Measurements from ENCODE around the gene KRT15. TPM values are rescaled to one million over a fixed set of nuclear protein-coding genes. Genes with fewer than 3 reads are reported as not detected.
A peak's percentile ranks its signal among the peaks of the same experiment; 100 is the strongest.

The KRT15 gene
- total and polyA plus RNA-seq, 3 experiments from 2014 or later: not detected

DNA sequence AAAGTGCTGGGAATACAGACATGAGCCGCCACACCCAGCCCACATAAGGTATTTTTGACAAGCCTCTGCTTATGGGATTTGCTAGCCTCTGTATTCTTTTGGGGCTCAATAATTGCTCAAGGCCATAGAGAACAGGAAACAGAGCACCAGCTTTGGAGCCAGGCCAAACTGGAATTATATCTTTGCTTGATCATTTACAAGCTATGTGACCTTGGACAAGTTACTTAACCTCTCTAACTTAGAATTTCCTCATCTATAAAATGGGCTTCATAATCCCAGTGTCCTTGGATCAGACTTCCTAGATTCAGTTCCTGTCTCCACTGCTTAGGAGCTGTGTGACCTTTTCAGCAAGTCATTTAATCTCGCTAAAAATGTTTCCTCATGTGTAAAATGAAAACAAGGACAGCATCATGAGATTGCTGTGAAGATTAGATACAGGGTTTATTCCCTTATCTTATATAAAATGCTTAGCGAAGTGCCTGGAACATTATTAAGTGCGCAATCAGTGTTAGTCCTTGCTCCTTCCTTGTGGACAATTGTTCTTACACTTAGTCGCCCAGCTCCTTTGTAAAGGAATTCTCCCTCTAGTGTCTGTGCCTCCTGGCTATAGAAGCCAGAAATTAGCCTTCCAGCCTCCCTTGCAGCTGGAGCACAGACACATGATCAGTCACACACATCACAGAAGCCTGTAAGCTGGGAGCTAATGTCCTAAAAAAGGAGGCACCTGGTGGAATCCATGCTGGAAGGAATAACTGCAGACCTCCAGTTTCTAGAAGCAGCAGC, 36.6 kb upstream of the KRT15 start:
- ChIA-PET CTCF (no interaction called here), POLR2A (no interaction called here)
- DNase-seq: no peak
- H3K9me3 ChIP-seq (ENCODE audit: low read length): no peaks in the 10 kb centered on the region
- Mint-ChIP-seq H3K9me3 (no peaks in the 10 kb centered on the region), H3K27me3 (peaks cover 17 to 67% of the 10 kb centered on the region in 2 donors), H3K27ac (no peak overlapping the region), H3K36me3 (no peaks in the 10 kb centered on the region), H3K4me3 (no peak overlapping the region), H3K4me1 (no peaks in the 10 kb centered on the region)
- peaks cover 4% of the 10 kb centered on the region for H3K27me3 ChIP-seq (ENCODE audit: insufficient read depth, low read length, poor library complexity, severe bottlenecking)
- H3K27ac ChIP-seq (ENCODE audit: low read depth, low read length): no peak overlapping the region
- no peaks in the 10 kb centered on the region for H3K4me1 ChIP-seq (ENCODE audit: insufficient read depth, low read length)
- H3K36me3 ChIP-seq (ENCODE audit: insufficient read depth, low read length): no peaks in the 10 kb centered on the region
- H3K4me3 ChIP-seq (ENCODE audit: low read length): no peak overlapping the region

DNA sequence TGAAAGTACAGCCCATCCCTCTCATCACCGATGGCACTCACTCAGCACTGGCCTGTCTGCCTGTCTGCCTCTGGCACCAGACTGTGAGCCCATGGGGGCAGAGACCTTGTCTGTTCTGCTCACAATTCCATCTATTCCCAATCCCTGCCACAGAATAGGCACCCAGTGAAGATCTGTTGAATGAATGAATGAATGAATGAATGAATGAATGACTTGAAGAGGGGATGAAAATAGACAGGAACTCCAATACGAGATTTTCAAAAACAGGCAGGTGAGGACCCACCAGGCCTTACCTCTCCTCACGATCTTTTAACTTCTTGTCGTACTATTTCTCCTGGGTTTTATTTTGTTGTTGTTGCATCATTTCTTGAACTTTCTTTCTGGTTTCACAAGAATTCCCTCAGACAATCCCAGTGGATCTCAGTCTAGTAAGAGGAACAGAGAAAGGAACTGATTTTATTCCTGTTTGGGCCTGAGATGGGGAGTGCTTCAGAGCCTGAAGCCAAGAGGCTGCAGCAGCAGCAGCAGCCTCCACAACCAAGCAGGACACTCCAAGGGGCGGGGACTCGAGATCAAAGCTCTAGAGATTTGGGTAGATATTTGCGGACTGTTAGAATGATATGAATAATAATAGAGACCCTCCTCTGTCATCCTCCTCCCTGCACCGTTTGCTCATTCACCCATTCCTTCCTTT, 35.4 kb upstream of the KRT15 start:
- POLR2A ChIA-PET: no interaction called here
- H3K9me3 Mint-ChIP-seq: no peaks in the 10 kb centered on the region
- no peak overlapping the region for H3K4me3 Mint-ChIP-seq

DNA sequence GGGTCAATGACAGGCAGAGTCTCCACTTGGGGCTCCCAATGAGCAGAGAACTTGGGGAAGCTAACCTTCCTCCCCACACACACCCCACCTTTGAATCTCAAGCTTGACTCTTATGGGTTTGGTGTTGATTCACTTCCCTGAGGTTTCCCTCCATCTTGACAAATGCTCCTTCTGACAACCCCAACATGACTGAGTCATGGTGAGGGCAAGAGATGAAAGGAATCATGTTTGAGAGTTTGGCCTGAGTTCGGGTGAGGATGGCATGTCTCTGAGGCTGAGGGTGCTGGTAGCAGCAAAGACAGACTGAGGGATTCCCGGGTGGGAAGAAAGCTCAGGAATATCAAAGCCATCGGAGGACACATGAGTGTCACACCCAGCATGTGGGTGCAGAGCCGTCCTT, 34.5 kb upstream of the KRT15 start:
- H3K36me3 ChIP-seq (ENCODE audit: insufficient read depth, low read length): no peaks in the 10 kb centered on the region
- H3K9me3 ChIP-seq (ENCODE audit: low read length): no peaks in the 10 kb centered on the region
- H3K36me3 Mint-ChIP-seq: no peaks in the 10 kb centered on the region
- DNase-seq: no peak
- POLR2A ChIA-PET: no interaction called here
- peaks cover 10 to 47% of the 10 kb centered on the region in 2 donors for H3K27me3 Mint-ChIP-seq
- H3K4me1 ChIP-seq (ENCODE audit: insufficient read depth, low read length): peaks cover 11% of the 10 kb centered on the region
- H3K9me3 Mint-ChIP-seq: no peaks in the 10 kb centered on the region
- no peak overlapping the region for H3K4me3 ChIP-seq (ENCODE audit: low read length)
- CTCF ChIA-PET: interaction anchor here (1.4 kb wide), 1 partner anchor 11 kb away, joined by 3 read pairs; no protein-coding TSS in a partner anchor
- H3K27ac Mint-ChIP-seq: no peak overlapping the region
- peaks cover 8 to 13% (median 10%) of the 10 kb centered on the region in 3 donors for H3K4me1 Mint-ChIP-seq
- H3K4me3 Mint-ChIP-seq: no peak overlapping the region
- no peak overlapping the region for H3K27ac ChIP-seq (ENCODE audit: low read depth, low read length)
- H3K27me3 ChIP-seq (ENCODE audit: insufficient read depth, low read length, poor library complexity, severe bottlenecking): peaks cover 4% of the 10 kb centered on the region

More for the DNA sequence above, 35.4 kb upstream of the KRT15 start:
- H3K36me3 ChIP-seq (ENCODE audit: insufficient read depth, low read length): no peaks in the 10 kb centered on the region
- H3K4me1 ChIP-seq (ENCODE audit: insufficient read depth, low read length): peaks cover 2% of the 10 kb centered on the region
- Mint-ChIP-seq H3K27me3 (peaks cover 14 to 56% of the 10 kb centered on the region in 2 donors), H3K4me1 (peaks cover 4% of the 10 kb centered on the region in 3 donors), H3K36me3 (no peaks in the 10 kb centered on the region), H3K27ac (no peak overlapping the region)
- no peak overlapping the region for H3K27ac ChIP-seq (ENCODE audit: low read depth, low read length)
- CTCF ChIA-PET: no interaction called here
- no peaks in the 10 kb centered on the region for H3K9me3 ChIP-seq (ENCODE audit: low read length)
- DNase-seq: no peak
- H3K27me3 ChIP-seq (ENCODE audit: insufficient read depth, low read length, poor library complexity, severe bottlenecking): peaks cover 4% of the 10 kb centered on the region
- H3K4me3 ChIP-seq (ENCODE audit: low read length): no peak overlapping the region

DNA sequence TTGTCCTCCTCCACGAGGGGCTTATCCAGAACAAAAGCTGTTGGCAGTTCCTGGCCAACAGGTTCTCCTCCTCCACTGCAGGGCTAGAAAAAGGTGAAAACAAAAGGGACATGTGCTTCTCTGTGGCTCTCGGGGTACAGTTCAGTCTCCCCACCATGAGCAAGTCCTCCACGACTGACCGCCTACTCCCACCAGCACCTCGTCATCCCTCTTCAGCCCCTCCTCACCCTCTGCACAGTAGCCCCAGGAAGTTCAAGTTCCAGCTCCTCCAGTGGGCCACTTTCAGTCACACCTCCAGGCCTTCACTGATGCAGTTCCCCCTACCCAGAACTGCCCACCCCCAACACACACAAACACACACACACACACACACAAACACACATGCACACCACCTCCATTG, 33.8 kb upstream of the KRT15 start:
- DNase-seq: no peak
- H3K4me3 ChIP-seq (ENCODE audit: low read length): no peak overlapping the region
- no peak overlapping the region for H3K27ac ChIP-seq (ENCODE audit: low read depth, low read length)
- Mint-ChIP-seq H3K4me1 (peaks cover 11 to 16% (median 15%) of the 10 kb centered on the region in 3 donors), H3K36me3 (no peaks in the 10 kb centered on the region), H3K4me3 (no peak overlapping the region), H3K27me3 (peaks cover 11 to 40% of the 10 kb centered on the region in 2 donors), H3K9me3 (no peaks in the 10 kb centered on the region), H3K27ac (no peak overlapping the region)
- no peaks in the 10 kb centered on the region for H3K36me3 ChIP-seq (ENCODE audit: insufficient read depth, low read length)
- no peaks in the 10 kb centered on the region for H3K9me3 ChIP-seq (ENCODE audit: low read length)
- ChIA-PET CTCF (interaction anchor here (1.0 to 4.9 kb wide), 3 partner anchors 10 to 111 kb away, joined by 3 to 54 read pairs (median 4); no protein-coding TSS in a partner anchor), POLR2A (no interaction called here)
- peaks cover 4% of the 10 kb centered on the region for H3K27me3 ChIP-seq (ENCODE audit: insufficient read depth, low read length, poor library complexity, severe bottlenecking)
- peaks cover 13% of the 10 kb centered on the region for H3K4me1 ChIP-seq (ENCODE audit: insufficient read depth, low read length)

DNA sequence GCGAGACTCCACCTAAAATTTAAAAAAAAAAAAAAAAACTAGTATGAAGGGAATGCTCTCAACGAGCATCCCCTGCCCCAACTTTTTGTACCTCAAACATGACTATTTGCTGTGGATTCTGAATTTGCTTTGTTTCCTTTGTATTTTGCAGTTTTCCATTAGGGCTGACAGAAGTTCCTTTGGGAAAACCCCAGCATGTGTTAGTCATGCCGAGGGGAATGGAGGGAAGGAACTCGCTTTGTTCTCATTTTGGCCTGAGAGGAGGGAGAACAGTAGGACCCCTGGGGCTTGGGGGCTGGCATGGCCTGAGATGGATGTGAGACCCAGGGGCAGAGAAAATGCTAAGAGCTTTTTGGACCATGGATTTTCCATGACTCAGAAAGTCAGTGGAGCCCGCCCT, 32.7 kb upstream of the KRT15 start:
- H3K27ac ChIP-seq (ENCODE audit: low read depth, low read length): no peak overlapping the region
- H3K27me3 ChIP-seq (ENCODE audit: insufficient read depth, low read length, poor library complexity, severe bottlenecking): peaks cover 4% of the 10 kb centered on the region
- no peak overlapping the region for H3K27ac Mint-ChIP-seq
- no peaks in the 10 kb centered on the region for H3K36me3 Mint-ChIP-seq
- H3K4me1 Mint-ChIP-seq: peaks cover 11 to 16% (median 15%) of the 10 kb centered on the region in 3 donors
- peaks cover 0 to 4% (median 0%) of the 10 kb centered on the region in 5 donors for H3K9me3 Mint-ChIP-seq
- H3K4me3 Mint-ChIP-seq: no peak overlapping the region
- peaks cover 13% of the 10 kb centered on the region for H3K4me1 ChIP-seq (ENCODE audit: insufficient read depth, low read length)
- CTCF ChIA-PET: interaction anchor here (4.0 to 4.9 kb wide), 2 partner anchors 97 to 111 kb away, joined by 50 to 54 read pairs; no protein-coding TSS in a partner anchor
- H3K9me3 ChIP-seq (ENCODE audit: low read length): no peaks in the 10 kb centered on the region
- H3K27me3 Mint-ChIP-seq: peaks cover 14 to 34% of the 10 kb centered on the region in 2 donors
- no peaks in the 10 kb centered on the region for H3K36me3 ChIP-seq (ENCODE audit: insufficient read depth, low read length)
- H3K4me3 ChIP-seq (ENCODE audit: low read length): no peak overlapping the region
- POLR2A ChIA-PET: no interaction called here
- no peak for DNase-seq

DNA sequence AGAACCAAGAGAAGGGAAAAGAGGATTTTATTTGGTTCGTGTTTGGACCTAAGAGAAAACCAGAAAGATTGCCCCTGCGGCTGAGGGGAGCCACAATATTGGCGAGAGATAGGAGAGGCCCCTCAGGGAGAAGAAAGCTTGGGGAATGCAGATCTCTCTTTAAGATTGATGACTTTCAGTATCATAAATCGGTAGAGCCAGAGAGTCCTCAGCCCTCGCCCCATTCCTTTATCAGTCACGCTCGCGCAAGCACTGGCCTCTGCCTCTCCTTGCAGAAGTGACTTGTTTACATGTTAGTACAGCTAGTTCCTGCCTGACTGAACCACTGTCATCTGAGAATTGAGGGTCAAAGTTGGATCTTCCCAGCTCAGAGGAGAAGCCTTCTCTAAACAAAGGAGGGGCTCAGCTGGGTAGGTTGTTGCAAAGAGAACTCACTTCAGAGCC, 30.9 kb upstream of the KRT15 start:
- CTCF ChIA-PET: interaction anchor here (0.8 to 4.9 kb wide), 33 partner anchors 8 to 734 kb away, joined by 3 to 54 read pairs (median 5); partner anchors contain the start of genes KRT15, KRT19 and KRT9
- POLR2A ChIA-PET: interaction anchor here (1.2 kb wide), 1 partner anchor 100 kb away, joined by 5 read pairs; no protein-coding TSS in a partner anchor
- no peaks in the 10 kb centered on the region for H3K36me3 Mint-ChIP-seq

DNA sequence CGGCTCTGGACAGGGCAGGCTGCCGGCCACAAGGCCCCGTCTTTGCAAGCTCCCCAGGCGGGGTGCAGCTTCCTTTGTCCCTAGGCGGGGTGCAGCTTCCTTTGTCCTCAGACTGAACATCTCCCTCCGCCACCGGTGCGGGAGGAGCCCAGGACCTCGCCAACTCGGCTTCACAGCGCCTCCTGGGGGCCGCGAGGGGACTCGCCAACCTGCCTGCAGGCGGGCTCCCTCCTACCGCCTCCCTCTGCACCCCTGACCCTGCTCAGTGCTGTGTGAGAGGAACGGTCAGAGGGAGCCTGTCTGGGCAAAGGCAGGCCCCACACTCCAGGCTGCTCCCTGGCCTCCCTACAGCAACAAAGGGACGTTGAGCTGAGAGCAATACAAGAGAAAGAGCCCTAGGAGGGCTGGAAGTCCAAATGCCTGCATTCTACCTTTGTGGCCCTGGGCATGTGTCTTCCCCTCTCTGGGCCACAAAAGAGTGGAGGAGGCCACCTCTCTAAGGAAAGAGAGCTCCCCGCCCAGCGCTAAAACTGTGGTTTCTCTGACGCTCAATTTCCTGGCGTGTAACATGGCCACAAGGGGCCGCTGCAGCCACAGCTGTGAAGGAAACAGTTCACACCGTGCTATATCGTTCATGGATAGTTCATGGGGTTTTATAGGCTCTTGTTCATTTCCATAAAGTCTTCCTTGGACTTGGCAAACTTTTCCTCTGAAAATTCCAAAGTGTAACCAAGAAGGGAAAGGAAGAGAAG, 30.3 kb upstream of the KRT15 start:
- no peaks in the 10 kb centered on the region for H3K9me3 ChIP-seq (ENCODE audit: low read length)
- peaks cover 13% of the 10 kb centered on the region for H3K4me1 ChIP-seq (ENCODE audit: insufficient read depth, low read length)
- CTCF ChIA-PET: interaction anchor here (0.6 to 4.9 kb wide), 42 partner anchors 8 to 772 kb away, joined by 3 to 54 read pairs (median 4); partner anchors contain the start of genes KRT14, KRT15, KRT19 and KRT9
- no peaks in the 10 kb centered on the region for H3K27me3 ChIP-seq (ENCODE audit: insufficient read depth, low read length, poor library complexity, severe bottlenecking)
- peak; percentile 73 to 86 (median 76) for DNase-seq
- Mint-ChIP-seq H3K4me3 (peak overlapping the region; percentile 0 to 64 (median 48)), H3K4me1 (peaks cover 11 to 16% (median 15%) of the 10 kb centered on the region in 3 donors), H3K36me3 (no peaks in the 10 kb centered on the region), H3K27ac (peak overlapping the region in 7 of 8 donors; percentile 1 to 83 (median 75)), H3K9me3 (peaks cover 0 to 4% (median 0%) of the 10 kb centered on the region in 5 donors), H3K27me3 (peaks cover 12 to 17% of the 10 kb centered on the region in 2 donors)
- peak overlapping the region; percentile 19 for H3K4me3 ChIP-seq (ENCODE audit: low read length)
- H3K27ac ChIP-seq (ENCODE audit: low read depth, low read length): peak overlapping the region; percentile 32
- POLR2A ChIA-PET: interaction anchor here (1.2 kb wide), 1 partner anchor 100 kb away, joined by 5 read pairs; no protein-coding TSS in a partner anchor
- no peaks in the 10 kb centered on the region for H3K36me3 ChIP-seq (ENCODE audit: insufficient read depth, low read length)

More for the DNA sequence above, 30.9 kb upstream of the KRT15 start:
- Mint-ChIP-seq H3K27ac (peak overlapping the region in 5 of 8 donors; percentile 6 to 83 (median 80)), H3K27me3 (peaks cover 12 to 22% of the 10 kb centered on the region in 2 donors), H3K9me3 (peaks cover 0 to 4% (median 0%) of the 10 kb centered on the region in 5 donors), H3K4me1 (peaks cover 11 to 16% (median 15%) of the 10 kb centered on the region in 3 donors), H3K4me3 (no peak overlapping the region)
- no peaks in the 10 kb centered on the region for H3K27me3 ChIP-seq (ENCODE audit: insufficient read depth, low read length, poor library complexity, severe bottlenecking)
- no peak overlapping the region for H3K4me3 ChIP-seq (ENCODE audit: low read length)
- no peaks in the 10 kb centered on the region for H3K9me3 ChIP-seq (ENCODE audit: low read length)
- DNase-seq: peak in 1 of 5 donors; percentile 29
- peaks cover 13% of the 10 kb centered on the region for H3K4me1 ChIP-seq (ENCODE audit: insufficient read depth, low read length)
- peak overlapping the region; percentile 12 for H3K27ac ChIP-seq (ENCODE audit: low read depth, low read length)
- no peaks in the 10 kb centered on the region for H3K36me3 ChIP-seq (ENCODE audit: insufficient read depth, low read length)
